Measurements from ENCODE around the gene MEIS1.

The MEIS1 gene

GRCh38 chr2:66541646-66542045, 106.7 kb downstream of the MEIS1 start:
- FAIRE-seq: no peak

DNA sequence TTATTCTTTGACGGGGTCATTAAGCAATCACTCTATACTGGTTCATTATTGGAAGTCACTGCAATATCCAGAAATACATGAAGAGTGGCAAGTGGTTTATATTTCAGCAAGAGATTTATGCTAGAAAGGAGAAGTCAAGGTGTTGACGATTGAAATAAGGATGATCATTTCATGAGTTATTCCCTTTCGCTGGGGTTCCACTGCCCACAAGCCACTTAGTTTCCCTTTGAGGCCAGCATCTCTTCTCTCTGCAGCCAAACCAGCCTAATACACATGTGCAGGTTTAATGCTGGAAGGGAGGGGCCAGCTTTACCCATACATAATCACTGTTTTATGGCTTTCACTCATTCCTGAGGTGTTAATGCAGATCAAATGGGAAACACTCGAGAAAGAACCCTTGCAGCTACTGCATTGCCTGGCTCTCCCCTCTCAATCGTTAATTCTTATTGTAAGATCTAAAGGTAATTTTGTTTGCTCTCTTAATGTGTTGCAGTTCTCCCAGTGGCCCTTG, 108.4 kb downstream of the MEIS1 start:
- no peak for FAIRE-seq

- no peak for FAIRE-seq
Observed at GRCh38 chr2:66544258-66544657, 109.3 kb downstream of the MEIS1 start.

DNA sequence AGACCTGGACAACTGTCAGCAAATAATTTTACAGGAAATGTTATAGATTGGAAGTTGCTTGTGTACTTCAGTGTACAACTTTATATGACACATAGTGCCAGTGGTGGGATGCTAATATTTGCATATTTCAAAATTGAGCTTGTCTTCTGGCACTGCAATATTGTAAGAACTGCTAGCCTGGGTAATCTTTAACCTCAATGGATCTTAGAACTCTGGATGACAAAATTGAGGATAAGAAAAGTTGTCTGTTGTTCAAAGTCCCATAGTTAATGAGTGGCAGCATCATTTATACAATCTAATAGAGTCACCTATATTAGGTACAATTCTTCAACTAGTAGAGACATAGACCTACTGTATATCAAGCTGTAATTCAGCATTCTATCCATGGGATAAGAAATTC, 110.3 kb downstream of the MEIS1 start:
- FAIRE-seq: no peak

- FAIRE-seq: no peak
Observed at GRCh38 chr2:66547118-66547517, 112.2 kb downstream of the MEIS1 start.

DNA sequence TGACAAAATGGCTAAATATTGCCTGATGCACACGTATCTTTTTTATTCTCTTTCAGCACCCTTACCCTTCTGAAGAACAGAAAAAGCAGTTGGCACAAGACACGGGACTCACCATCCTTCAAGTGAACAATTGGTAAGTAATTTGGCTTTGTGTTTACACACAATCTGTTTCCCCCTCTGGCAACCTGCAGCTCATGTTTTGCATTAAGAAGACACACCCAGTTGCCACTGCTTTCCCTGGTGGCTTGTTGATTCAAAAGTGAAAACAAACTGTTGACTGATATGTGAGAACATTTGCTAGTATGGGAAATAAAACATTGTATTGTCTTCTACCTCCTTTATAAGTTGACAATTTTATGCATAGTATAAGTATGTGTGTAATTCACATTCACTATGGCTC, 113.0 kb downstream of the MEIS1 start:
- FAIRE-seq: no peak

DNA sequence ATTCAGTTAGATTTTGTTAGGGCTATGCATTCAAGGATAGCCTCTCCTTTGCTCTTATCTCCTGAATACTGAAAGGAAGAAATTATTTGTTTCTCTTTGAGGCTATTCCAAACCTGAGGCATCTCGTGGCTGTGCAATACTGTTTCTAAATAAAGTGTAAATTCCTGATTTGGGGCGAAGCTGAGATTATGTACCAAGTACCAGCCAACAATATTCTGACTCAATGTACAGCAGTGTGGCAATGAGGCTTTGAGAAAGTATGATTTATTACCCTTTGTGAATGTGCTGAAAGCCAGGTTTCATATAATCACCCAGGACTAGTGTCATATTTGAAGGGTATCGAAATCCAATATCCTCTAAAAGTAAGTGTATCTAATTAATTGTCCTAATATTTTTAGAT, 113.5 kb downstream of the MEIS1 start:
- FAIRE-seq: no peak

GRCh38 chr2:66550826-66551225, 115.9 kb downstream of the MEIS1 start:
- FAIRE-seq: no peak

DNA sequence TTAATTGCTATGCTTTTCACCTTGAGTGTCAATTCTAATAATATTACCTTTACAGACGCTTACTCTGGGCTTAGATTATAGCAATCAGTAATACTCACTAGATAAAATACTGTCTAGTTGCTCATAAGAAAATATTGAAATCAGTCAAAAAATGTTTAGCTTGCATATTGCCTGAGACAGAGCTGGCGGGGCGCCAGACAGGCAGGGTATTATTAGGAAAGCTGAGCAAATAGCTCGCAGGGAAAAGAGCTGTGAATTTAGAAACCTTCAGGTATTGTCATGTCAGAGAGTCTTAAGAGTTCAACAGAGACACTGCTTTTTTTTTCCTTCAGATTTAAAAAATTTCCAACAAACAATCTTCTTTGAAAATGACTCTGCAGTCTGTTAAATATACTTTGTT, 118.4 kb downstream of the MEIS1 start:
- no peak for FAIRE-seq

DNA sequence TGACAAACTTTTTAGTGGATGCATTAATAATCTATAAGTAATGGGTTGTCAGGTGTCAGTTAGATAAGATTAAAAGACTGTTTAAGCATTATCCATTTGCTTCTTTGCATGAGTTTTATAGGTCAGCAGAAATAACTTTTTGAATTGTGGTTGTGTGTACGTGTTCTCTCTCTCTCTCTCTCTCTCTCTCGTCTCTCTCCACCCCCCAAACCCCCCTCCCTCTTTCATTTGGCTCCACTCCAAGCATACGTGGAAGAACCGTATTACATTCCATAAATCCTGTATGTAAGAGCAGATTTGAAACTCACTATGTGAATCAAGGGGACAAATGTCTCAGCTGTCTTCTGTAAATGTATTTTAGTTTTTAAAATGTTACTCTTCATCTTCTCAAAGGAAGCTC, 120.2 kb downstream of the MEIS1 start:
- no peak for FAIRE-seq

DNA sequence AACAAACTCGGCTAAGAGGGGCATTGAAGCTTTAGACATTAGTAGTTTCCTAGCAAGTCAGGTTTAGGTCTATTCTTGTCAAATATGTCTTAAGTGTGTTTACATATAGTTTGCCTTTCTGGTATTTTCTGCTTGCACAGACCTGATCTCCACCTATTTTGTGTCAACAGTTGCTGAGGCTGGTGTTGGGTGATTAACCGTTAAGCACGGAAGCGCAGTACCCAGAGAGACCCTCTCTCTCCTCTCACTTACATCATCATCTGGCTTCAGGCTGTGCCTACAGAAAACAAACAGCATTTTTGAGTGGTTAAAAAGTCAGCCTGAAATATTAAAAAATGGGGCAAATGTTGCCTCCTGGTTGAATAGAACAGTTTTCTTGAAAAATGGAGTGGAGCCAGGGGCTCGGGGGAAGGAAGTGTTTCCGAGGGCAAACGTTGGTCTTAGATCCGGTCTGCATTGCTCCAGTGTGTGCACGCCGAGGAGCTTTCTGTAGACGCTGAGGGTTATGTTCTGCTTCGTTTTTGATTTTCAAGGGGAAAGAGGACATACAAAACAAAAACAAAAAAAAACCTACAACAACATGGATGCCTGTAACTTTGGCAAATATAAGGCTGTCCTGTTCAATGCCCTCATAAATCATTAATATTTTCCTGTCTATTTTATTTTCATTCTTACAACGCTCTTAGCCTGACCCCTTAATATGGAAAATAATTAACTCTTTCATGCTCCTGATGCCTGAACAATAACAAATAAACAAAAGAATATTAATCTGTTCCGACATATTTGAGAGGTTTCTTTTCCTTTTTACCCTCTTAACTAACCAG, 120.8 kb downstream of the MEIS1 start:
- FAIRE-seq: no peak

DNA sequence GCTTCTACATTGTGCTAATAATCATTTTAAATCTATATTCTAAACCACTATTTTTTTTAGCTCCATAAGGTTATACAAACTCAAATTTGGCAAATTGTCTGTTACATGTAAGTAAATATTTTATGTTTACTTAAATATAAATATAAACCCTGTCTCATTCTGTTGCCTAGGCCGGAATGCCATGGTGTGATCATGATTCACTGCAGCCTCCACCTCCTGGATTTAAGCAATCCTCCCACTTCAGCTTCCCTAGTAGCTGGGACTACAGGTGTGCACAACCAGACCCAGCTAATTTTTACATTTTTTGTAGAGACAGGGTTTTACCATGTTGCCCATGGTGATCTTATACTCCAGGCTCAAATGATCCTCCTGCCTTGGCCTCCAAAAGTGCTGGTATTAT, 124.7 kb downstream of the MEIS1 start:
- no peak for FAIRE-seq

DNA sequence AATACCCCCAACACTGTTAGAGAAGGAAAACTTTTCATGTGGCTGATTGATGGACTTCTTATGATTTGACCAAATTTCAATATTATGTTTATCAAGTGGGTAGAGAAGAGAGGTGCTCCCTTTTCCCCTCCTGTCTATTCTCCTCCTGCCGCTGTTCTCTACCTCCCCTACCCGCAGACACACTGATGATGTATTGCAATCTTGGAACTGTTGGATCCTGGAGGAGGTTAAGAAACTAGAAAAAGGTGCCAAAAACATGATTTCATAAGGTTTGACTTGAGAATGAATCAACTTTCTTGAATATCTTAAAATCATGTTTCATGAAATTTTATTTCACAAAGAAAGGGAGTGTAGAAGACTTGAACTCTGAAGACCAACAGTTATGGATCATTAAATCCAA, 125.8 kb downstream of the MEIS1 start:
- no peak for FAIRE-seq

- no peak for FAIRE-seq
Observed at GRCh38 chr2:66561645-66562303, 126.8 kb downstream of the MEIS1 start.

GRCh38 chr2:66562304-66562685, 127.4 kb downstream of the MEIS1 start:
- FAIRE-seq: no peak

- FAIRE-seq: no peak
Observed at GRCh38 chr2:66563473-66563872, 128.5 kb downstream of the MEIS1 start.

GRCh38 chr2:66565291-66565690, 130.4 kb downstream of the MEIS1 start:
- no peak for FAIRE-seq

- no peak for FAIRE-seq
Observed at GRCh38 chr2:66566726-66567399, 131.9 kb downstream of the MEIS1 start.

DNA sequence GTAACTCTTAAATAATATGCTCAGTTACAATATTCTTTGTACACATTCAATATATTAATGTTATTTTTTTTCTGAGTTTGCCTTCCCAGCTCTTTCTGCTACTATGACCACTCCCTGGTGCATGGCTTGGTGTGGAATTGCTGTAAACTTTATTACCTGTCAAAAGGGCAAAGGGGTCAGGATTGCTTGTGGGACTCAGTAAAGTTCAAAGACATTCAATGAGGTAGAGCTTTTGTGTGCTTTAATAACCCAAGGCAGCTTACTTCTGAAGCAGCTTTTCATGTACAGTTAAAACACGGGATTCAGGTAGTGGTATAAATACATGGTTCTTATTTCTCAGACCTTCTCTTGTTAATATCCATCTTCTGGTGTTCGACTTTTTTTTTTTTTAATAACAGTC, 132.8 kb downstream of the MEIS1 start:
- FAIRE-seq: no peak

DNA sequence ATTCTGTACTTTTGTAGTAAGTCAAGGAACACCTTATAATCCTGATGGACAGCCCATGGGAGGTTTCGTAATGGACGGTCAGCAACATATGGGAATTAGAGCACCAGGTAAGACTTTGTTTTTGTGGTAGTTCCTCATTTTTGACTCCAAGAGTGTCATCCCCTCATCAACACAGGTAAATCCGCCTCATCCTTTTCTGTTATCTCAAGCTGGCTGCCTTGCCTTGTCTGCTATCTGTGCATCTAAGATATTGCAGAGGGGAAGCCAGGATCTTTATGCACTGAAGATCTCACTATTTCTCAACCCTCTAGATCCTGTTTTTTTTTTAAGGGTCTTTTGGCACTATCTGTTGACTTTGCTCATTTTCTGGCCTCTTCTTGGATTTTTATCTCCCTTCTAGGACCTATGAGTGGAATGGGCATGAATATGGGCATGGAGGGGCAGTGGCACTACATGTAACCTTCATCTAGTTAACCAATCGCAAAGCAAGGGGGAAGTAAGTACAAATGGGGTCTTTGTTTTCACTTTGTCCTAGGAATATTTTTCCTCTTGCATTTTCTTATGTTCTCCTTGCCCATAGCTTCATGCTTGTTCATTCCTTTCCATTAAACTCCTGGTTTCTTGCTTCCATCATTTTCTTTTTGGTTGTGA, 133.8 kb downstream of the MEIS1 start:
- FAIRE-seq: no peak

GRCh38 chr2:66569321-66569851, 134.5 kb downstream of the MEIS1 start:
- FAIRE-seq: no peak

- no peak for FAIRE-seq
Observed at GRCh38 chr2:66569974-66570373, 135.0 kb downstream of the MEIS1 start.

GRCh38 chr2:66570471-66570870, 135.5 kb downstream of the MEIS1 start:
- no peak for FAIRE-seq

Measured in A204.1 (cell line).